T-helper 1 cell treated with Interleukin-12 subunit alpha and Interleukin-12 subunit beta and Interleukin-4 antibody, amounts not matched to agents 30 ng/mL and 1 ng/mL, for 36 hours (primary cell): Measurements from ENCODE around the gene CIRBP. TPM values are rescaled to one million over a fixed set of nuclear protein-coding genes. Genes with fewer than 3 reads are reported as not detected.

Experiments used
- intact Hi-C: fragments of 100-400 bp; cut with micrococcal nuclease; formaldehyde crosslinking; loops from one replicate; pipeline ENCODE4 v1.15.1; 2024
- total RNA-seq: library from RNA; stranded (reverse); gene quantifications from 2 replicates; pipeline ENCODE4 v1.2.3, GENCODE V29; 2022

CIRBP gene
- total RNA-seq, 1 donor from 2014 or later = 208 TPM

GRCh38 chr19:1266129-1266915 lies 2.8 kb upstream of the CIRBP start:
- intact Hi-C loops = loop anchor here (1.0 to 5.0 kb wide), 3 partner anchors 9 to 169 kb away; partner anchors contain the start of genes FAM174C and POLR2E

- intact Hi-C loops = loop anchor here (1.0 to 5.0 kb wide), 3 partner anchors 8 to 170 kb away; partner anchors contain the start of genes FAM174C and POLR2E
These were observed 2.1 kb upstream of the CIRBP start for GRCh38 chr19:1266916-1267476.

- intact Hi-C loops = loop anchor here (2.0 to 5.0 kb wide), 3 partner anchors 170 to 395 kb away; partner anchors contain the start of genes POLR2E and RPS15
These were observed 1.5 kb upstream of the CIRBP start for GRCh38 chr19:1267477-1268225.

- intact Hi-C loops = loop anchor here (1.0 to 5.0 kb wide), 7 partner anchors 7 to 471 kb away; partner anchors contain the start of genes POLR2E, PTBP1 and RPS15
These were observed 687 bp upstream of the CIRBP start for GRCh38 chr19:1268226-1269064.

- intact Hi-C loops = loop anchor here (1.0 to 5.0 kb wide), 7 partner anchors 8 to 472 kb away; partner anchors contain the start of genes POLR2E, PTBP1 and RPS15
These were observed 513 bp downstream of the CIRBP start for GRCh38 chr19:1269478-1270212.

DNA sequence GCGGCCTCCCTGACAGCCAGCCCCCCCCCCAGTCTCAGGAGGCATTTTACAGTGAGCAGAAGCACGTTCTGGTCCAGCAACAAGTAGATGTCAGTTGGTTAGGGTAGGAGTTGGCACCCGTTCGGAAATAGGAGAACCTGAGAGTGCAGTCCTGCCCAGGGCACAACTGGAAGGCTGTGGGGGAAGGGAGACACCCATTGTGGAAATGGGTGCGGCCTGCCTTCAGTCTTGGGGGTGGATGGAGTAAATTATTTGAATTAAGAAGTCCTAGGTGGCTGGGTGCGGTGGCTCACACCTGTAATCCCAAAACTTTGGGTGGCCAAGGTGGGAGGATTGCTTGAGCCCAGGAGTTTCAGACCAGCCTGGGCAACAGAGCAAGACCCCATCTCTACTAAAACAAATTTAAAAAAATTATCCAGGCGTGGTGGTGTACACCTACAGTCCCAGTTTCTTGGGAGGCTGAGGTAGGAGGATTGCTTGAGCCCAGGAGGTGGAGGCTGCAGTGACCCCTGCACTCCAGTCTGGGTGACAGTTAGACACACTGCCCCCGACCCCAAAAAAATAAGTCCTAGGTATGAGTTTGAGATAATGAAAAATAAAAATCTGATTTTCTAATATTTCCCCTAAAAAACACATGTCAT lies 1.2 kb downstream of the CIRBP start:
- intact Hi-C loops = no loop called here

- intact Hi-C loops = no loop called here
These were observed 1.9 kb downstream of the CIRBP start for GRCh38 chr19:1270854-1271527.

- intact Hi-C loops = no loop called here
These were observed 2.6 kb downstream of the CIRBP start for GRCh38 chr19:1271528-1272422.

- intact Hi-C loops = no loop called here
These were observed 3.5 kb downstream of the CIRBP start for GRCh38 chr19:1272423-1273262.

GRCh38 chr19:1273263-1274041 lies 4.3 kb downstream of the CIRBP start:
- intact Hi-C loops = loop anchor here (2.0 kb wide), 1 partner anchor 81 kb away; a partner anchor contains a TSS

GRCh38 chr19:1274081-1274851 lies 5.1 kb downstream of the CIRBP start:
- intact Hi-C loops = loop anchor here (2.0 kb wide), 1 partner anchor 81 kb away; a partner anchor contains a TSS

GRCh38 chr19:1274852-1275259 lies 5.7 kb downstream of the CIRBP start:
- intact Hi-C loops = loop anchor here (1.0 to 2.0 kb wide), 3 partner anchors 9 to 108 kb away; partner anchors contain the start of gene NDUFS7

GRCh38 chr19:1275260-1275975 lies 6.3 kb downstream of the CIRBP start, which contains the start of gene FAM174C:
Gene FAM174C (plus strand): TSS chr19:1275530. CDS start chr19:1275550, 20 bp downstream.
- intact Hi-C loops = loop anchor here (1.0 to 2.0 kb wide), 3 partner anchors 9 to 108 kb away; partner anchors contain the start of gene NDUFS7

DNA sequence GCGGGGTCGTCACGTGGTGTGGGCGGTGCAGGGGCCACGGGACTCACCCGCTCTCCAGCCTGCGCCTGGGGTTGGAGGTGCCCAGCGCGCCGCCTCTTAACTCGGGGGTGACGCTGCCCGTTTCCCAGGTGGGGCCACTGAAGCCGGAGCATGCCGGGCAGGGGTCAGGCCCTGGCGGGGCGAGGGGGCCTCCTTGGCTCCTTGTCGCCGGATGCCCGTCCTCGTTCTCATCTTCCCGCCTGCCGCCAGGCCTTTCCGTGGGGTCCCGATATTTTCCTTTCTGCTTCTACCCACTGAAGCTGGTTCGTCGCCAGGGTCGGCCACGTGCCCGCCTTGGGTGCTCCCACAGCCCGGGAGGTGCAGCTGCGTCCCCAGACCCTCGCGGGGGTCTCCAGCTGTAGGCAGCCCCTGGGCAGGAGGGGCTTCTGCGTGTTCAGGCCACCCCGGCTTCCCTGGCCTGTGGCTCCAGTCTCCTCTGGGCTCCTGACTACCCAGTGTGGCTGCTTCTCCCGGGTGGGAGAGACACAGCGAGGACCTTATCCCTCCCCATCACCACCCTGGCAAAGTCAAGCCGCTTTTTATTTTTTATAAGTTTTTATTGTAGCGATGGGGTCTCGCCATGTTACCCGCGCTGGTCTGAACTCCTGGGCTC lies 7.0 kb downstream of the CIRBP start:
- intact Hi-C loops = loop anchor here (1.0 to 2.0 kb wide), 4 partner anchors 10 to 131 kb away; partner anchors contain the start of genes DAZAP1 and NDUFS7
